ENCODE results near the gene EPHB1.

The EPHB1 gene

GRCh38 chr3:134886991-134887390, 91.9 kb downstream of the EPHB1 start:
- no peak for DNase-seq

GRCh38 chr3:134887536-134887935, 92.5 kb downstream of the EPHB1 start:
- no peaks in the 10 kb centered on the region for H3K9me3 ChIP-seq (ENCODE audit: severe bottlenecking)
- H3K27ac ChIP-seq, result no peak overlapping the region
- no peak overlapping the region for H3K4me3 ChIP-seq (ENCODE audit: low read depth, low read length)
- no peak for TF ChIP-seq CTCF (IDR thresholded peaks at IDR 0.05; ENCODE audit: low read depth, low read length)
- DNase-seq, result no peak
- no peaks in the 10 kb centered on the region for H3K27me3 ChIP-seq (ENCODE audit: insufficient read depth, low read depth, severe bottlenecking)
- H3K36me3 ChIP-seq, result no peaks in the 10 kb centered on the region

More at GRCh38 chr3:134886991-134887390, 91.9 kb downstream of the EPHB1 start:
- H3K9me3 ChIP-seq (ENCODE audit: severe bottlenecking), result no peaks in the 10 kb centered on the region
- H3K27me3 ChIP-seq (ENCODE audit: insufficient read depth, low read depth, severe bottlenecking), result no peaks in the 10 kb centered on the region
- no peak for TF ChIP-seq CTCF (IDR thresholded peaks at IDR 0.05; ENCODE audit: low read depth, low read length)
- no peak overlapping the region for H3K4me3 ChIP-seq (ENCODE audit: low read depth, low read length)
- no peaks in the 10 kb centered on the region for H3K36me3 ChIP-seq
- H3K27ac ChIP-seq, result no peak overlapping the region

- Histone ChIP-seq H3K4me3 (ENCODE audit: low read depth, low read length) (no peak overlapping the region), H3K36me3 (no peaks in the 10 kb centered on the region), H3K9me3 (ENCODE audit: severe bottlenecking) (no peaks in the 10 kb centered on the region), H3K27ac (no peak overlapping the region), H3K27me3 (ENCODE audit: insufficient read depth, low read depth, severe bottlenecking) (no peaks in the 10 kb centered on the region)
- no peak for DNase-seq
- no peak for TF ChIP-seq CTCF (IDR thresholded peaks at IDR 0.05; ENCODE audit: low read depth, low read length)
Measured at GRCh38 chr3:134892326-134892725, 97.3 kb downstream of the EPHB1 start.

- no peaks in the 10 kb centered on the region for H3K36me3 ChIP-seq
- DNase-seq, result no peak
- no peaks in the 10 kb centered on the region for H3K27me3 ChIP-seq (ENCODE audit: insufficient read depth, low read depth, severe bottlenecking)
- H3K4me3 ChIP-seq (ENCODE audit: low read depth, low read length), result no peak overlapping the region
- no peak overlapping the region for H3K27ac ChIP-seq
- H3K9me3 ChIP-seq (ENCODE audit: severe bottlenecking), result no peaks in the 10 kb centered on the region
- TF ChIP-seq CTCF (IDR thresholded peaks at IDR 0.05; ENCODE audit: low read depth, low read length), result no peak
Measured at GRCh38 chr3:134892761-134893160, 97.7 kb downstream of the EPHB1 start.

GRCh38 chr3:134894533-134894932, 99.5 kb downstream of the EPHB1 start:
- no peak overlapping the region for H3K27ac ChIP-seq
- DNase-seq, result no peak
- H3K4me3 ChIP-seq (ENCODE audit: low read depth, low read length), result no peak overlapping the region
- no peaks in the 10 kb centered on the region for H3K27me3 ChIP-seq (ENCODE audit: insufficient read depth, low read depth, severe bottlenecking)
- no peaks in the 10 kb centered on the region for H3K9me3 ChIP-seq (ENCODE audit: severe bottlenecking)
- TF ChIP-seq CTCF (IDR thresholded peaks at IDR 0.05; ENCODE audit: low read depth, low read length), result no peak
- H3K36me3 ChIP-seq, result no peaks in the 10 kb centered on the region

- no peaks in the 10 kb centered on the region for H3K9me3 ChIP-seq (ENCODE audit: severe bottlenecking)
- no peaks in the 10 kb centered on the region for H3K27me3 ChIP-seq (ENCODE audit: insufficient read depth, low read depth, severe bottlenecking)
- H3K4me3 ChIP-seq (ENCODE audit: low read depth, low read length), result no peak overlapping the region
- H3K36me3 ChIP-seq, result no peaks in the 10 kb centered on the region
- DNase-seq, result no peak
- no peak for TF ChIP-seq CTCF (IDR thresholded peaks at IDR 0.05; ENCODE audit: low read depth, low read length)
- H3K27ac ChIP-seq, result no peak overlapping the region
Measured at GRCh38 chr3:134895181-134895580, 100.1 kb downstream of the EPHB1 start.

All from WERI-Rb-1 (cell line).